Liver (tissue), 9 donors: ENCODE measurements around the gene PARVB. TPM values are rescaled to one million over a fixed set of nuclear protein-coding genes. Genes with fewer than 3 reads are reported as not detected.

Source experiments
- DNase-seq: peaks from one replicate; pipeline ENCODE4 v3.0.0-alpha.2; 2017; ENCODE audit warnings: low spot score
- H3K27ac ChIP-seq, 2 donors: one replicate each; pipeline ENCODE4 v1.7.0; 2013; ENCODE audit warnings: inconsistent platforms in 2 of 2, low read length in 2 of 2, control low read depth in 1 of 2, low read depth in 1 of 2, mild to moderate bottlenecking in 1 of 2
- H3K27me3 ChIP-seq, 4 donors: one replicate each; pipeline versions ENCODE4 v1.6.1 to v1.7.0; 2013; ENCODE audit warnings: low read length in 3 of 4, inconsistent platforms in 1 of 4, mild to moderate bottlenecking in 1 of 4, moderate library complexity in 1 of 4; ENCODE audit not compliant: control insufficient read depth in 4 of 4, insufficient read depth in 4 of 4
- H3K36me3 ChIP-seq, 4 donors: one replicate each; pipeline versions ENCODE4 v1.6.1 to v1.7.0; 2013; ENCODE audit warnings: low read length in 3 of 4, mild to moderate bottlenecking in 3 of 4, low read depth in 1 of 4, moderate library complexity in 1 of 4; ENCODE audit not compliant: control insufficient read depth in 4 of 4, insufficient read depth in 3 of 4
- H3K4me1 ChIP-seq, 4 donors: one replicate each; pipeline versions ENCODE4 v1.6.1 to v1.7.0; 2013; ENCODE audit warnings: low read length in 3 of 4, mild to moderate bottlenecking in 3 of 4, moderate library complexity in 1 of 4; ENCODE audit not compliant: control insufficient read depth in 4 of 4, insufficient read depth in 4 of 4
- H3K4me3 ChIP-seq, 3 donors: one replicate each; pipeline versions ENCODE4 v1.6.1 to v1.7.0; 2013; ENCODE audit warnings: low read length in 3 of 3, control low read depth in 1 of 3, low read depth in 1 of 3, mild to moderate bottlenecking in 1 of 3
- H3K9ac ChIP-seq, 2 donors: one replicate each; pipeline ENCODE4 v1.7.0; 2013; ENCODE audit warnings: low read length in 2 of 2, mild to moderate bottlenecking in 2 of 2, moderate library complexity in 2 of 2, control low read depth in 1 of 2, low read depth in 1 of 2
- H3K9me3 ChIP-seq, 4 donors: one replicate each; pipeline versions ENCODE4 v1.6.1 to v1.7.0; 2013; ENCODE audit warnings: low read length in 3 of 4; ENCODE audit not compliant: control insufficient read depth in 4 of 4
- EGR1 ChIP-seq, 2 donors: IDR thresholded peaks; 2 replicates each; pipeline ENCODE4 v1.6.1; 2016 to 2018; ENCODE audit warnings: antibody characterized with exemption in 2 of 2, low read depth in 2 of 2
- FOXA1 ChIP-seq: IDR thresholded peaks from 2 replicates; pipeline ENCODE4 v1.6.1; 2016; ENCODE audit warnings: antibody characterized with exemption
- FOXA2 ChIP-seq: IDR thresholded peaks from 2 replicates; pipeline ENCODE4 v1.6.1; 2016; ENCODE audit warnings: antibody characterized with exemption
- GABPA ChIP-seq, 2 donors: IDR thresholded peaks in 1 of 2; conservative IDR thresholded peaks in 1 of 2; 2 replicates each; pipeline ENCODE4 v1.6.1; 2016; ENCODE audit warnings: antibody characterized with exemption in 2 of 2, mild to moderate bottlenecking in 1 of 2, moderate library complexity in 1 of 2
- HNF4A ChIP-seq, 2 donors: conservative IDR thresholded peaks; 2 replicates each; pipeline ENCODE4 v1.6.1; 2016; ENCODE audit warnings: antibody characterized with exemption in 2 of 2, mild to moderate bottlenecking in 2 of 2
- HNF4G ChIP-seq: IDR thresholded peaks from 2 replicates; pipeline ENCODE4 v1.6.1; 2016; ENCODE audit warnings: antibody characterized with exemption
- NR2F2 ChIP-seq: IDR thresholded peaks from 2 replicates; pipeline ENCODE4 v1.6.1; 2016; ENCODE audit warnings: antibody characterized with exemption
- RAD21 ChIP-seq, 2 donors: IDR thresholded peaks; 2 replicates each; pipeline ENCODE4 v1.6.1; 2016; ENCODE audit warnings: antibody characterized with exemption in 2 of 2, mild to moderate bottlenecking in 2 of 2
- RXRA ChIP-seq, 2 donors: IDR thresholded peaks; 2 replicates each; pipeline ENCODE4 v1.6.1; 2017 to 2018; ENCODE audit warnings: antibody characterized with exemption in 2 of 2, mild to moderate bottlenecking in 1 of 2
- SP1 ChIP-seq: IDR thresholded peaks from 2 replicates; pipeline ENCODE4 v1.6.1; 2018; ENCODE audit warnings: antibody characterized with exemption, mild to moderate bottlenecking
- TAF1 ChIP-seq: conservative IDR thresholded peaks from 2 replicates; pipeline ENCODE4 v1.6.1; 2016; ENCODE audit warnings: antibody characterized with exemption, mild to moderate bottlenecking
- YY1 ChIP-seq: IDR thresholded peaks from 2 replicates; pipeline ENCODE4 v1.6.1; 2016; ENCODE audit warnings: antibody characterized with exemption, mild to moderate bottlenecking
- WGBS: extraction: QIAGEN DNeasy Blood & Tissue Kit; methylation state at CpG from one replicate; pipeline ENCODE4 v1.1.7; 2013; 5-methylcytosine and 5-hydroxymethylcytosine counted together
- polyA plus RNA-seq, 2 donors: library from polyadenylated mRNA; stranded (reverse) in 1 of 2; unstranded in 1 of 2; fragments of 200-250 nt in 1 of 2; fragments of >200 nt in 1 of 2; fragmentation: Nextera tagmentation in 1 of 2; extraction: Ambion mirVana in 1 of 2; gene quantifications; one replicate each; pipeline versions ENCODE4 v1.2.1 to v1.2.3, GENCODE V29; 2013 to 2015
- total RNA-seq, 2 donors: library from RNA; depleted of rRNA; stranded (reverse); fragments of >200 nt; gene quantifications; one replicate each; pipeline ENCODE4 v1.2.3, GENCODE V29; 2014
- TF ChIP-seq, protein P1 (sequence below): fragments of 150-350 bp; IDR thresholded peaks from 2 replicates; pipeline ENCODE4 v1.5.1; 2017; ENCODE audit warnings: improper control_type of control experiment, low read depth, low read length; ENCODE audit not compliant: missing input control
- TF ChIP-seq, protein P2 (sequence below): IDR thresholded peaks from 2 replicates; pipeline ENCODE4 v1.6.1; 2016; ENCODE audit warnings: antibody characterized with exemption
- TF ChIP-seq, protein P3 (sequence below): IDR thresholded peaks from 2 replicates; pipeline ENCODE4 v1.6.1; 2016; ENCODE audit warnings: antibody characterized with exemption, mild to moderate bottlenecking
- TF ChIP-seq, protein P4 (sequence below): IDR thresholded peaks from 2 replicates; pipeline ENCODE4 v1.6.1; 2016; ENCODE audit warnings: antibody characterized with exemption
- TF ChIP-seq, protein P5 (sequence below): IDR thresholded peaks from 2 replicates; pipeline ENCODE4 v1.6.1; 2016; ENCODE audit warnings: antibody characterized with exemption
- donor health status: healthy.
- donor health status: healthy.
- donor health status: healthy.
- donor health status: healthy.
- donor health status: healthy.

PARVB gene
- total and polyA plus RNA-seq, 4 donors, result 3.2 to 55.5 (median 17.7) TPM

DNA sequence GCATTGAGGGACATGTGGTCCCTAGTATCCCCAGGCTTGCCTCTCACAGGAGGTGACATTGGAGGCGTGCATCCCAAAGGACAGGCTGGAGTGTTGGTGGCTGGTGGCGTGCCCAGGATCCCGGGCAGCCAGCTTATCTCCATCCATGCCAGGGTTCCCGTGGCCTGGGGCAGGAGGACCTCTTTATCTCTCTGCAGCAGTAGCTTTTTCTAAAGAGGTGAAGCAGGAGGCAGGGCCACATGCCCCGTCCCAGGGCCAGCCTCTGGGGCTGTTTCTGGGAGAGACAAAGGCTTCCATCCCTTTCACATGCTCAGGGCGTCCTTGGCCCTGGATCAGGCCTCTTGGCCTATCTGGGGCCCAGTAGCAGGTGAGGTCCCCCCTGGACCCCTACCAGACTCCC is 176.3 kb downstream of the PARVB start:
- Histone ChIP-seq H3K27ac (no peak overlapping the region), H3K27me3 (no peaks in the 10 kb centered on the region), H3K9ac (no peak overlapping the region), H3K4me3 (no peak overlapping the region), H3K4me1 (no peaks in the 10 kb centered on the region), H3K9me3 (no peaks in the 10 kb centered on the region), H3K36me3 (peaks cover 0 to 2% (median 0%) of the 10 kb centered on the region in 4 donors)
- 90% methylated on average over 6 of the region's 6 CpGs for WGBS
- TF ChIP-seq, protein P1, sequence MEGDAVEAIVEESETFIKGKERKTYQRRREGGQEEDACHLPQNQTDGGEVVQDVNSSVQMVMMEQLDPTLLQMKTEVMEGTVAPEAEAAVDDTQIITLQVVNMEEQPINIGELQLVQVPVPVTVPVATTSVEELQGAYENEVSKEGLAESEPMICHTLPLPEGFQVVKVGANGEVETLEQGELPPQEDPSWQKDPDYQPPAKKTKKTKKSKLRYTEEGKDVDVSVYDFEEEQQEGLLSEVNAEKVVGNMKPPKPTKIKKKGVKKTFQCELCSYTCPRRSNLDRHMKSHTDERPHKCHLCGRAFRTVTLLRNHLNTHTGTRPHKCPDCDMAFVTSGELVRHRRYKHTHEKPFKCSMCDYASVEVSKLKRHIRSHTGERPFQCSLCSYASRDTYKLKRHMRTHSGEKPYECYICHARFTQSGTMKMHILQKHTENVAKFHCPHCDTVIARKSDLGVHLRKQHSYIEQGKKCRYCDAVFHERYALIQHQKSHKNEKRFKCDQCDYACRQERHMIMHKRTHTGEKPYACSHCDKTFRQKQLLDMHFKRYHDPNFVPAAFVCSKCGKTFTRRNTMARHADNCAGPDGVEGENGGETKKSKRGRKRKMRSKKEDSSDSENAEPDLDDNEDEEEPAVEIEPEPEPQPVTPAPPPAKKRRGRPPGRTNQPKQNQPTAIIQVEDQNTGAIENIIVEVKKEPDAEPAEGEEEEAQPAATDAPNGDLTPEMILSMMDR, result no peak
- no peak for DNase-seq

DNA sequence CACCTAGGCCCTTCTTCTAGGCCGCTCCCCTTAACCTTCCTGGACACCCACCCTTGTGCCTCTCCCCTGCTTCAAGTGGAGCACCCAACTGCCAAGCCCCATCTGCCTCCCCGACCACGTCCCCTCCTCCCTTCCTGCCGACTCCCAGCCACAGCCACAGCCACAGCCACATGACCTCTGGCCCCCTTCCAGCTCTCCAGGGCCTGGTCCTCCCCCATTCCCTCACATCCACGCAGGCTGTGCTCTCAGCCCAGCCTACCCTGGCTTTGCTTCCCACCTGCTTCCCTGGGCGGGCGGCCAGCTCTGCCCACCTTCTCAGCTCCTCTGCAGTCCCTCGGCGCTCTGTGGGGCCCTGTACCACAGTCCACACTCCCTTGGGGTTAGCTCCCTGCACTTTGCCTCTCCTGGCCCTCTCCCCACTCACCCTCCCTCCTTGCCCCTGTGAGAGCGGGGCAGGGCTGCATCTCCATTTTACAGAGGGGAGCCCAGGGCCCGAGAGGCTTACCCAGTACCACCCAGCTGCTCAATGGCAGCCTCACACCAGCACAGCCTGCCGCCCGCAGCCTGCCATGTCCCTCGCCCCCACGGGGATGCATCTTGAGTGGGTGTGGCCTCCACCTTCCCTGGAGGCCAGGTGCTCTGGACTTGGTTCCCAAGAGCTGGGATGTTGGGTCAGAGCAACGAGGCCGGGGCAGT is 176.9 kb downstream of the PARVB start:
- Histone ChIP-seq H3K36me3 (peaks cover 0 to 2% (median 0%) of the 10 kb centered on the region in 4 donors), H3K4me1 (no peaks in the 10 kb centered on the region), H3K4me3 (no peak overlapping the region), H3K27ac (no peak overlapping the region), H3K27me3 (no peaks in the 10 kb centered on the region), H3K9ac (no peak overlapping the region), H3K9me3 (no peaks in the 10 kb centered on the region)
- TF ChIP-seq FOXA2, result no peak
- TF ChIP-seq, protein P2, sequence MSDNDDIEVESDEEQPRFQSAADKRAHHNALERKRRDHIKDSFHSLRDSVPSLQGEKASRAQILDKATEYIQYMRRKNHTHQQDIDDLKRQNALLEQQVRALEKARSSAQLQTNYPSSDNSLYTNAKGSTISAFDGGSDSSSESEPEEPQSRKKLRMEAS, result no peak
- no peak for TF ChIP-seq EGR1 (IDR thresholded peaks at IDR 0.05; ENCODE audit: low read depth in 2 of 2)
- TF ChIP-seq GABPA (IDR thresholded peaks at IDR 0.05 in 1 of 2, conservative IDR thresholded peaks at IDR 0.05 in 1 of 2), result no peak
- TF ChIP-seq HNF4A (conservative IDR thresholded peaks at IDR 0.05), result no peak
- TF ChIP-seq RAD21 (IDR thresholded peaks at IDR 0.05), result no peak
- no peak for TF ChIP-seq YY1
- no peak for TF ChIP-seq SP1
- TF ChIP-seq, protein P3, sequence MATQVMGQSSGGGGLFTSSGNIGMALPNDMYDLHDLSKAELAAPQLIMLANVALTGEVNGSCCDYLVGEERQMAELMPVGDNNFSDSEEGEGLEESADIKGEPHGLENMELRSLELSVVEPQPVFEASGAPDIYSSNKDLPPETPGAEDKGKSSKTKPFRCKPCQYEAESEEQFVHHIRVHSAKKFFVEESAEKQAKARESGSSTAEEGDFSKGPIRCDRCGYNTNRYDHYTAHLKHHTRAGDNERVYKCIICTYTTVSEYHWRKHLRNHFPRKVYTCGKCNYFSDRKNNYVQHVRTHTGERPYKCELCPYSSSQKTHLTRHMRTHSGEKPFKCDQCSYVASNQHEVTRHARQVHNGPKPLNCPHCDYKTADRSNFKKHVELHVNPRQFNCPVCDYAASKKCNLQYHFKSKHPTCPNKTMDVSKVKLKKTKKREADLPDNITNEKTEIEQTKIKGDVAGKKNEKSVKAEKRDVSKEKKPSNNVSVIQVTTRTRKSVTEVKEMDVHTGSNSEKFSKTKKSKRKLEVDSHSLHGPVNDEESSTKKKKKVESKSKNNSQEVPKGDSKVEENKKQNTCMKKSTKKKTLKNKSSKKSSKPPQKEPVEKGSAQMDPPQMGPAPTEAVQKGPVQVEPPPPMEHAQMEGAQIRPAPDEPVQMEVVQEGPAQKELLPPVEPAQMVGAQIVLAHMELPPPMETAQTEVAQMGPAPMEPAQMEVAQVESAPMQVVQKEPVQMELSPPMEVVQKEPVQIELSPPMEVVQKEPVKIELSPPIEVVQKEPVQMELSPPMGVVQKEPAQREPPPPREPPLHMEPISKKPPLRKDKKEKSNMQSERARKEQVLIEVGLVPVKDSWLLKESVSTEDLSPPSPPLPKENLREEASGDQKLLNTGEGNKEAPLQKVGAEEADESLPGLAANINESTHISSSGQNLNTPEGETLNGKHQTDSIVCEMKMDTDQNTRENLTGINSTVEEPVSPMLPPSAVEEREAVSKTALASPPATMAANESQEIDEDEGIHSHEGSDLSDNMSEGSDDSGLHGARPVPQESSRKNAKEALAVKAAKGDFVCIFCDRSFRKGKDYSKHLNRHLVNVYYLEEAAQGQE, result no peak
- TF ChIP-seq HNF4G, result no peak
- TF ChIP-seq FOXA1, result no peak
- no peak for TF ChIP-seq TAF1
- TF ChIP-seq, protein P4, sequence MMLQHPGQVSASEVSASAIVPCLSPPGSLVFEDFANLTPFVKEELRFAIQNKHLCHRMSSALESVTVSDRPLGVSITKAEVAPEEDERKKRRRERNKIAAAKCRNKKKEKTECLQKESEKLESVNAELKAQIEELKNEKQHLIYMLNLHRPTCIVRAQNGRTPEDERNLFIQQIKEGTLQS, result no peak
- TF ChIP-seq RXRA (IDR thresholded peaks at IDR 0.05), result no peak
- TF ChIP-seq, protein P5, sequence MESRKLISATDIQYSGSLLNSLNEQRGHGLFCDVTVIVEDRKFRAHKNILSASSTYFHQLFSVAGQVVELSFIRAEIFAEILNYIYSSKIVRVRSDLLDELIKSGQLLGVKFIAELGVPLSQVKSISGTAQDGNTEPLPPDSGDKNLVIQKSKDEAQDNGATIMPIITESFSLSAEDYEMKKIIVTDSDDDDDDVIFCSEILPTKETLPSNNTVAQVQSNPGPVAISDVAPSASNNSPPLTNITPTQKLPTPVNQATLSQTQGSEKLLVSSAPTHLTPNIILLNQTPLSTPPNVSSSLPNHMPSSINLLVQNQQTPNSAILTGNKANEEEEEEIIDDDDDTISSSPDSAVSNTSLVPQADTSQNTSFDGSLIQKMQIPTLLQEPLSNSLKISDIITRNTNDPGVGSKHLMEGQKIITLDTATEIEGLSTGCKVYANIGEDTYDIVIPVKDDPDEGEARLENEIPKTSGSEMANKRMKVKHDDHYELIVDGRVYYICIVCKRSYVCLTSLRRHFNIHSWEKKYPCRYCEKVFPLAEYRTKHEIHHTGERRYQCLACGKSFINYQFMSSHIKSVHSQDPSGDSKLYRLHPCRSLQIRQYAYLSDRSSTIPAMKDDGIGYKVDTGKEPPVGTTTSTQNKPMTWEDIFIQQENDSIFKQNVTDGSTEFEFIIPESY, result no peak
- TF ChIP-seq NR2F2, result no peak
- WGBS, result 75% methylated on average over 17 of the region's 17 CpGs
- DNase-seq, result no peak
